ENCODE measurements around the gene CLIC4. TPM values are rescaled to one million over a fixed set of nuclear protein-coding genes. Genes with fewer than 3 reads are reported as not detected.

CLIC4 gene
- total and polyA plus RNA-seq, 10 donors, result 17.0 to 99.6 (median 71.2) TPM

DNA sequence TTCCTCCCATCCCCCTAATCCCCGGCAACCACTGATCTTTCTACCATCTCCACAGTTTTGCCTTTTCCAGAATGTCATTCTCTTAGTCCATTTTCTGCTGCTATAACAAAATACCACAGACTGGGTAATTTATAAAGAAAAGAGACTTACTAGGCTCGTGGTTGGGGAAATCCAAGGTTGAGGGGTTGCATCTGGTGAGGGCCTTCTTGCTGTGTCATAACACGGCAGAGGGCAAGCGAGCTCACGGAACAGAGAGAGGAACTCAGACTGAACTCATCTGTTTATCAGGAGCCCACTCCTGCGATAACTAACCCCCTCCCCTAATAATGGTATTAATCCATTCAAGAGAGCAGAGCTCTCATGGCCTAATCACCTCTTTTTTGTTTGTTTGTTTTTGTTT is 132.8 kb downstream of the CLIC4 start:
- Histone ChIP-seq H3K9me3 (peaks cover 0 to 6% (median 3%) of the 10 kb centered on the region in 8 donors), H3K27ac (no peak overlapping the region), H3K4me3 (no peak overlapping the region), H3K27me3 (replicated peaks in 1 of 7) (peaks cover 0 to 9% (median 0%) of the 10 kb centered on the region in 7 donors), H3K36me3 (no peaks in the 10 kb centered on the region), H3K4me1 (no peaks in the 10 kb centered on the region)
- no peak for DNase-seq
- TF ChIP-seq POLR2AphosphoS5 (IDR thresholded peaks at IDR 0.05), result no peak
- TF ChIP-seq POLR2A (IDR thresholded peaks at IDR 0.05), result no peak
- TF ChIP-seq, protein P1, sequence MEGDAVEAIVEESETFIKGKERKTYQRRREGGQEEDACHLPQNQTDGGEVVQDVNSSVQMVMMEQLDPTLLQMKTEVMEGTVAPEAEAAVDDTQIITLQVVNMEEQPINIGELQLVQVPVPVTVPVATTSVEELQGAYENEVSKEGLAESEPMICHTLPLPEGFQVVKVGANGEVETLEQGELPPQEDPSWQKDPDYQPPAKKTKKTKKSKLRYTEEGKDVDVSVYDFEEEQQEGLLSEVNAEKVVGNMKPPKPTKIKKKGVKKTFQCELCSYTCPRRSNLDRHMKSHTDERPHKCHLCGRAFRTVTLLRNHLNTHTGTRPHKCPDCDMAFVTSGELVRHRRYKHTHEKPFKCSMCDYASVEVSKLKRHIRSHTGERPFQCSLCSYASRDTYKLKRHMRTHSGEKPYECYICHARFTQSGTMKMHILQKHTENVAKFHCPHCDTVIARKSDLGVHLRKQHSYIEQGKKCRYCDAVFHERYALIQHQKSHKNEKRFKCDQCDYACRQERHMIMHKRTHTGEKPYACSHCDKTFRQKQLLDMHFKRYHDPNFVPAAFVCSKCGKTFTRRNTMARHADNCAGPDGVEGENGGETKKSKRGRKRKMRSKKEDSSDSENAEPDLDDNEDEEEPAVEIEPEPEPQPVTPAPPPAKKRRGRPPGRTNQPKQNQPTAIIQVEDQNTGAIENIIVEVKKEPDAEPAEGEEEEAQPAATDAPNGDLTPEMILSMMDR (IDR thresholded peaks at IDR 0.05 in 8 of 11, conservative IDR thresholded peaks at IDR 0.05 in 3 of 11), result no peak
- intact Hi-C loops (cut with DNase I; ENCODE audit: low total_unique reads), result no loop called here
- 61 to 76% (median 68%) methylated on average over 6 of the region's 6 CpGs for WGBS, 5 donors

- Histone ChIP-seq H3K36me3 (no peaks in the 10 kb centered on the region), H3K27me3 (replicated peaks in 1 of 7) (peaks cover 0 to 9% (median 0%) of the 10 kb centered on the region in 7 donors), H3K4me3 (no peak overlapping the region), H3K9me3 (peaks cover 0 to 16% (median 13%) of the 10 kb centered on the region in 8 donors), H3K4me1 (no peaks in the 10 kb centered on the region), H3K27ac (no peak overlapping the region)
- intact Hi-C loops (cut with DNase I; ENCODE audit: low total_unique reads), result no loop called here
- TF ChIP-seq POLR2AphosphoS5 (IDR thresholded peaks at IDR 0.05), result no peak
- no peak for TF ChIP-seq POLR2A (IDR thresholded peaks at IDR 0.05)
- TF ChIP-seq, protein P1 (IDR thresholded peaks at IDR 0.05 in 8 of 11, conservative IDR thresholded peaks at IDR 0.05 in 3 of 11), result no peak
- no peak for DNase-seq
- 77 to 90% (median 86%) methylated on average over 7 of the region's 7 CpGs for WGBS, 5 donors
Measured at GRCh38 chr1:24878775-24879742, 133.8 kb downstream of the CLIC4 start.

DNA sequence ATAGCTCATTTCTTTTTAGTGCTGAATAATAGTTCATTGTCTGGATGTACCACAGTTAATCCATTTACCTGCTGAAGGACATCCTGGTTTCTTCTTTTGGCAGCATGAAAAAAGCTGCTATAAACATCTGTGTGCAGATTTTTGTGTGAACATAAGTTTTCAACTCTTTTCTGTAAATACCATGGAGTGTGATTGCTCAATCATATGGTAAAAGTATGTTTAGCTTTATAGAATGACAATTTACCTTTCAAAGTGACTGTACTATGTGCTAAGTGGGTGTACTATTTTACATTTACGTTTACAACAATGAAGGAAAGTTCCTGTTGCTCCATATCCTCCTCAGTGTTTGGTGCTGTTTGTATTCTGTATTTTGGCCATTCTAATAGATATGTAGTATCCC is 135.8 kb downstream of the CLIC4 start:
- H3K36me3 ChIP-seq, result no peaks in the 10 kb centered on the region
- H3K27ac ChIP-seq, result no peak overlapping the region
- WGBS, 5 donors, result 29 to 67% (median 44%) methylated on average over 1 of the region's 1 CpG
- H3K9me3 ChIP-seq, result peaks cover 0 to 24% (median 15%) of the 10 kb centered on the region in 8 donors
- no peak for DNase-seq
- H3K4me3 ChIP-seq, result no peak overlapping the region
- H3K27me3 ChIP-seq (replicated peaks in 1 of 7), result peaks cover 0 to 9% (median 0%) of the 10 kb centered on the region in 7 donors
- TF ChIP-seq POLR2AphosphoS5 (IDR thresholded peaks at IDR 0.05) (no peak), POLR2A (IDR thresholded peaks at IDR 0.05) (no peak)
- TF ChIP-seq, protein P1 (IDR thresholded peaks at IDR 0.05 in 8 of 11, conservative IDR thresholded peaks at IDR 0.05 in 3 of 11), result no peak
- intact Hi-C loops (cut with DNase I; ENCODE audit: low total_unique reads), result no loop called here
- no peaks in the 10 kb centered on the region for H3K4me1 ChIP-seq

DNA sequence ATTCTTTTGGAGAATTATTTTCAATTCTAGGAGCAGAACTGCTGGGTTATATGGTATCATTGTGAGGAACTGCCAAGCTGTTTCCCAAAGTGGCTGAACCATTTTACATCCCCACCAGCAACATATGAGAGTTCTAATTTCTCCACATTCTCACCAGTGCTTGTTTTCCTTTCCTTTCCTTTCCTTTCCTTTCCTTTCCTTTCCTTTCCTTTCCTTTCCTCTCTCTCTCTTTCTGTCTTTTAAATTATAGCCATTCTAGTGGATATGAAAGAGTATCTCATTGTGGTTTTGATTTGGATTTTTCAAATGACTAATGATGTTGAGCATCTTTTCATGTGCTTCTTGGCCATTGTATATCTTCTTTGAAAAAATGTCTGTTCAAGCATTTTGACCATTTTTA is 139.5 kb downstream of the CLIC4 start:
- intact Hi-C loops (cut with DNase I; ENCODE audit: low total_unique reads), result no loop called here
- H3K36me3 ChIP-seq, result no peaks in the 10 kb centered on the region
- no peak overlapping the region for H3K27ac ChIP-seq
- TF ChIP-seq POLR2A (IDR thresholded peaks at IDR 0.05) (no peak), POLR2AphosphoS5 (IDR thresholded peaks at IDR 0.05) (no peak)
- TF ChIP-seq, protein P1 (IDR thresholded peaks at IDR 0.05 in 8 of 11, conservative IDR thresholded peaks at IDR 0.05 in 3 of 11), result no peak
- H3K4me3 ChIP-seq, result no peak overlapping the region
- H3K4me1 ChIP-seq, result no peaks in the 10 kb centered on the region
- H3K27me3 ChIP-seq (replicated peaks in 1 of 7), result peaks cover 0 to 5% (median 0%) of the 10 kb centered on the region in 7 donors
- DNase-seq, result no peak
- peaks cover 0 to 24% (median 15%) of the 10 kb centered on the region in 8 donors for H3K9me3 ChIP-seq

Data from spleen (tissue), 11 donors.